OCI-LY3 (cell line): Measurements from ENCODE around the gene NEO1.

ENCODE experiments used
- EZH2phosphoT487 ChIP-seq: fragments of 200-600 bp; shearing (Covaris generic); IDR thresholded peaks from 2 replicates; pipeline ENCODE4 v1.6.1; 2018; ENCODE audit warnings: antibody characterized with exemption, mixed run types, low read depth
- TF ChIP-seq, protein P1 (sequence below): fragments of 200-600, 300-600 bp; sonication (generic); IDR thresholded peaks from 2 replicates; pipeline ENCODE4 v1.5.1; 2014; ENCODE audit warnings: antibody characterized with exemption, low read length, low read depth

DNA sequence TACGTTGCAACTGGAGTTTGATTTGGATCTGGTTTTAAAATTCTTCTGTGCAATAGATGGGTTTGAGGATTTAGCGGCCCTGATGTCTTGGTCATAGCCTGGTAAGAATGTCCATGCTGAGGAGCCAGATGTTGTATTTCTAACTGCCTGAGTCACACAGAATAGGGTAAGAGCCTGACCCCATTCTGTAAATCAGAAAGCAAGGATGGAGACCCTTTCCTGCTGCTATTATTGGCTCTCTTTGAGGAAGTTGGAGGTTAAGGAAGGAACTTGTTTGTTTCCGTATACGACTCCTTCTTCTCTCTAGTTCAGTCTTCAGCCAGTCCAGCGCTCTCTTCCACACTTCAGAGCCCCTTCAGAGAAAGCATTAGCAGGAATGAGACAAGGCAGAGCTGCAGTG lies 251.4 kb downstream of the NEO1 start:
- TF ChIP-seq, protein P1, sequence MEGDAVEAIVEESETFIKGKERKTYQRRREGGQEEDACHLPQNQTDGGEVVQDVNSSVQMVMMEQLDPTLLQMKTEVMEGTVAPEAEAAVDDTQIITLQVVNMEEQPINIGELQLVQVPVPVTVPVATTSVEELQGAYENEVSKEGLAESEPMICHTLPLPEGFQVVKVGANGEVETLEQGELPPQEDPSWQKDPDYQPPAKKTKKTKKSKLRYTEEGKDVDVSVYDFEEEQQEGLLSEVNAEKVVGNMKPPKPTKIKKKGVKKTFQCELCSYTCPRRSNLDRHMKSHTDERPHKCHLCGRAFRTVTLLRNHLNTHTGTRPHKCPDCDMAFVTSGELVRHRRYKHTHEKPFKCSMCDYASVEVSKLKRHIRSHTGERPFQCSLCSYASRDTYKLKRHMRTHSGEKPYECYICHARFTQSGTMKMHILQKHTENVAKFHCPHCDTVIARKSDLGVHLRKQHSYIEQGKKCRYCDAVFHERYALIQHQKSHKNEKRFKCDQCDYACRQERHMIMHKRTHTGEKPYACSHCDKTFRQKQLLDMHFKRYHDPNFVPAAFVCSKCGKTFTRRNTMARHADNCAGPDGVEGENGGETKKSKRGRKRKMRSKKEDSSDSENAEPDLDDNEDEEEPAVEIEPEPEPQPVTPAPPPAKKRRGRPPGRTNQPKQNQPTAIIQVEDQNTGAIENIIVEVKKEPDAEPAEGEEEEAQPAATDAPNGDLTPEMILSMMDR: no peak
- TF ChIP-seq EZH2phosphoT487: no peak
